H1 (cell line): ENCODE data around the gene PCDH9. TPM values are rescaled to one million over a fixed set of nuclear protein-coding genes. Genes with fewer than 3 reads are reported as not detected.

Source experiments
- CTCF ChIA-PET: fragments of 300-600 bp; sonication (Branson Sonifier 250); formaldehyde crosslinking; loops from one replicate; lab custom pipeline; 2021; ENCODE audit not compliant: partially characterized antibody; lab: Charles Lee
- POLR2A ChIA-PET: fragments of 300-600 bp; sonication (Branson Sonifier 250); formaldehyde crosslinking; loops from one replicate; lab custom pipeline; 2021; ENCODE audit warnings: inconsistent platforms; ENCODE audit not compliant: partially characterized antibody; lab: Charles Lee
- DNase-seq, 2 experiments: peaks; one replicate each; pipeline versions ENCODE4 v3.0.0 to v3.0.0-alpha.2; 2010 to 2022; ENCODE audit warnings: low spot score in 2 of 2, low read depth in 1 of 2, mixed read lengths in 1 of 2
- FAIRE-seq: peaks from 2 replicates; lab custom pipeline; 2011; peaks lifted over from hg19 to GRCh38; lab: Jason Lieb, UNC
- H2AFZ ChIP-seq: 2 replicates; pipeline ENCODE4 v1.8.1; 2012; ENCODE audit warnings: low read length, inconsistent platforms
- H2AK5ac ChIP-seq: 2 replicates; pipeline ENCODE4 v1.6.1; 2013; ENCODE audit warnings: low read depth, low read length
- H2BK120ac ChIP-seq: replicated peaks from 2 replicates; pipeline ENCODE3; 2013; ENCODE audit warnings: low read depth, low read length, inconsistent platforms
- H2BK12ac ChIP-seq: 2 replicates; pipeline ENCODE4 v1.6.1; 2013; ENCODE audit warnings: low read depth, low read length
- H2BK15ac ChIP-seq: 2 replicates; pipeline ENCODE4 v1.6.1; 2013; ENCODE audit warnings: low read length
- H2BK20ac ChIP-seq: 2 replicates; pipeline ENCODE4 v1.6.1; 2013; ENCODE audit warnings: low read length
- H2BK5ac ChIP-seq: 2 replicates; pipeline ENCODE4 v1.6.1; 2013; ENCODE audit warnings: low read depth, low read length
- H3K14ac ChIP-seq: 2 replicates; pipeline ENCODE4 v1.6.1; 2013; ENCODE audit warnings: inconsistent platforms; ENCODE audit not compliant: insufficient read length
- H3K18ac ChIP-seq: 2 replicates; pipeline ENCODE4 v1.6.1; 2013; ENCODE audit warnings: low read length; ENCODE audit errors: extremely low read depth
- H3K23ac ChIP-seq: 2 replicates; pipeline ENCODE4 v1.6.1; 2013; ENCODE audit warnings: inconsistent platforms; ENCODE audit not compliant: insufficient read length
- H3K23me2 ChIP-seq: 2 replicates; pipeline ENCODE4 v1.6.1; 2013; ENCODE audit warnings: low read depth, low read length
- H3K27ac ChIP-seq: 2 replicates; pipeline ENCODE4 v1.6.1; 2011; ENCODE audit warnings: low read depth, low read length, inconsistent platforms
- H3K27me3 ChIP-seq, 4 experiments: replicated peaks in 1 of 4; 1 replicate in 1 of 4; 2 replicates in 3 of 4; pipeline versions ENCODE4 v1.6.1 to v1.8.1; 2011 to 2013; ENCODE audit warnings: low read length in 3 of 4, mild to moderate bottlenecking in 3 of 4, inconsistent platforms in 2 of 4, mixed read lengths in 2 of 4, moderate library complexity in 1 of 4; ENCODE audit not compliant: control insufficient read depth in 3 of 4, insufficient read depth in 3 of 4; ENCODE audit errors: extremely low read depth in 1 of 4
- H3K36me3 ChIP-seq, 4 experiments: 2 replicates each; pipeline versions ENCODE4 v1.6.1 to v1.8.1; 2011 to 2013; ENCODE audit warnings: mild to moderate bottlenecking in 4 of 4, low read length in 3 of 4, moderate library complexity in 2 of 4, control low read depth in 1 of 4, inconsistent platforms in 1 of 4; ENCODE audit not compliant: insufficient read depth in 4 of 4, control insufficient read depth in 2 of 4
- H3K4ac ChIP-seq: replicated peaks from 2 replicates; pipeline ENCODE3; 2013; ENCODE audit warnings: low read length, low read depth, mixed read lengths, inconsistent platforms; ENCODE audit not compliant: insufficient read length
- H3K4me1 ChIP-seq, 4 experiments: replicated peaks in 1 of 4; 1 replicate in 1 of 4; 2 replicates in 3 of 4; pipeline versions ENCODE4 v1.6.1 to v1.8.1; 2011 to 2013; ENCODE audit warnings: low read length in 3 of 4, inconsistent platforms in 2 of 4, mixed read lengths in 1 of 4; ENCODE audit not compliant: insufficient read depth in 4 of 4, control insufficient read depth in 3 of 4
- H3K4me2 ChIP-seq, 2 experiments: 2 replicates each; pipeline versions ENCODE4 v1.6.1 to v1.8.1; 2011 to 2013; ENCODE audit warnings: low read depth in 2 of 2, low read length in 2 of 2, control low read depth in 1 of 2, inconsistent platforms in 1 of 2, mild to moderate bottlenecking in 1 of 2; ENCODE audit not compliant: insufficient read depth in 1 of 2
- H3K4me3 ChIP-seq, 4 experiments: fragments of 200-600, 300-600 bp in 1 of 4; sonication (generic), shearing (Covaris generic), sonication (Bioruptor Twin) in 1 of 4; 2 replicates each; pipeline versions ENCODE4 v1.5.1 to v1.8.1; 2011 to 2016; ENCODE audit warnings: low read length in 4 of 4, low read depth in 3 of 4, control low read depth in 2 of 4, inconsistent platforms in 2 of 4, mild to moderate bottlenecking in 2 of 4, mixed read lengths in 1 of 4, moderate library complexity in 1 of 4; ENCODE audit not compliant: insufficient read depth in 2 of 4; ENCODE audit errors: extremely low read depth in 1 of 4
- H3K56ac ChIP-seq: replicated peaks from 2 replicates; pipeline ENCODE3; 2013; ENCODE audit warnings: low read depth, mild to moderate bottlenecking, mixed read lengths, low read length, inconsistent platforms; ENCODE audit not compliant: insufficient read length
- H3K79me1 ChIP-seq: 2 replicates; pipeline ENCODE4 v1.6.1; 2013; ENCODE audit warnings: low read depth, low read length, control low read depth
- H3K79me2 ChIP-seq, 2 experiments: 2 replicates each; pipeline versions ENCODE4 v1.6.1 to v1.8.1; 2012 to 2013; ENCODE audit warnings: low read length in 2 of 2, mild to moderate bottlenecking in 2 of 2, inconsistent platforms in 1 of 2; ENCODE audit not compliant: insufficient read depth in 2 of 2, control insufficient read depth in 1 of 2
- H3K9ac ChIP-seq, 4 experiments: replicated peaks in 1 of 4; 1 replicate in 1 of 4; 2 replicates in 3 of 4; pipeline versions ENCODE4 v1.6.1 to v1.8.1; 2011 to 2013; ENCODE audit warnings: low read depth in 3 of 4, low read length in 3 of 4, control low read depth in 2 of 4, mild to moderate bottlenecking in 2 of 4, moderate library complexity in 2 of 4, inconsistent platforms in 1 of 4; ENCODE audit errors: extremely low read depth in 1 of 4
- H3K9me3 ChIP-seq, 2 experiments: 2 replicates each; pipeline versions ENCODE4 v1.6.1 to v1.8.1; 2012 to 2013; ENCODE audit warnings: mild to moderate bottlenecking in 2 of 2, moderate library complexity in 2 of 2, control low read depth in 1 of 2, inconsistent platforms in 1 of 2, low read depth in 1 of 2, low read length in 1 of 2, mixed read lengths in 1 of 2; ENCODE audit not compliant: insufficient read depth in 2 of 2
- H4K20me1 ChIP-seq, 2 experiments: replicated peaks in 1 of 2; 2 replicates each; pipeline versions ENCODE3 to v1.8.1; 2011 to 2013; ENCODE audit warnings: inconsistent platforms in 2 of 2, low read length in 2 of 2, mild to moderate bottlenecking in 1 of 2; ENCODE audit not compliant: insufficient read depth in 2 of 2, control insufficient read depth in 1 of 2
- H4K5ac ChIP-seq: 2 replicates; pipeline ENCODE4 v1.6.1; 2013; ENCODE audit warnings: low read length, low read depth, mixed read lengths, inconsistent platforms; ENCODE audit not compliant: insufficient read length
- H4K8ac ChIP-seq: 2 replicates; pipeline ENCODE4 v1.8.0; 2013; ENCODE audit warnings: mild to moderate bottlenecking, moderate library complexity, low read length, inconsistent platforms; ENCODE audit not compliant: insufficient read depth; ENCODE audit errors: extremely low read depth
- H4K91ac ChIP-seq: replicated peaks from 2 replicates; pipeline ENCODE3; 2013; ENCODE audit warnings: low read length, mixed read lengths, inconsistent platforms; ENCODE audit not compliant: insufficient read length
- CEBPB ChIP-seq: IDR thresholded peaks from 2 replicates; pipeline ENCODE4 v1.6.1; 2012; ENCODE audit warnings: low read depth, low read length
- EZH2 ChIP-seq: fragments of 200-600 bp; sonication (generic); IDR thresholded peaks from 2 replicates; pipeline ENCODE4 v1.7.1; 2012; ENCODE audit warnings: low read depth, mild to moderate bottlenecking, moderate library complexity, low read length, inconsistent platforms; ENCODE audit not compliant: severe bottlenecking
- KDM5A ChIP-seq: fragments of 200-600 bp; IDR thresholded peaks from 2 replicates; pipeline ENCODE4 v1.7.1; 2012; ENCODE audit warnings: mild to moderate bottlenecking, low read length, inconsistent platforms, mixed read lengths
- NANOG ChIP-seq: IDR thresholded peaks from 2 replicates; pipeline ENCODE4 v1.6.1; 2011; ENCODE audit warnings: low read length, low read depth, mild to moderate bottlenecking, inconsistent platforms; ENCODE audit not compliant: insufficient read depth, poor library complexity, severe bottlenecking
- whole genome bisulfite sequencing, 2 experiments: shearing (Covaris generic) in 1 of 2; methylation state at CpG; one replicate each; pipeline versions ENCODE4 v1.1.6 to v1.1.7; 2013 to 2015; ENCODE audit warnings: low lambda C conversion rate in 2 of 2, mixed read lengths in 2 of 2, inconsistent platforms in 1 of 2, low coverage in 1 of 2, missing lambda C conversion rate in 1 of 2; ENCODE audit not compliant: insufficient replicate concordance in 2 of 2, insufficient coverage in 1 of 2, insufficient read length in 1 of 2; ENCODE audit errors: extremely low coverage in 1 of 2, missing lambda C conversion rate in 1 of 2; 5-methylcytosine and 5-hydroxymethylcytosine counted together
- polyA plus RNA-seq, 7 experiments: library from polyadenylated mRNA; depleted of rRNA in 3 of 7; stranded (reverse) in 5 of 7; unstranded in 2 of 7; fragments of >200 nt in 5 of 7; fragments of 200-250 nt in 2 of 7; gene quantifications; 1 replicate in 5 of 7; 2 replicates in 1 of 7; 4 replicates in 1 of 7; pipeline versions ENCODE4 v1.2.1 to v1.2.3, GENCODE V29; 2011 to 2013; ENCODE audit warnings: missing spikeins in 2 of 7, mixed read lengths in 2 of 7
- total RNA-seq: library from RNA; stranded (reverse); fragmentation: NEBNext Ultra II Directional; extraction: Animal tissue kit (Norgen Biotek cat#: 25700); gene quantifications from 2 replicates; pipeline ENCODE4 v1.2.1, GENCODE V29; 2021
- TF ChIP-seq, protein P1 (sequence below), 3 experiments: IDR thresholded peaks; 1 replicate in 2 of 3; 2 replicates in 1 of 3; pipeline versions ENCODE4 v1.5.1 to v1.6.1; 2011; ENCODE audit warnings: low read length in 3 of 3, mild to moderate bottlenecking in 3 of 3, inconsistent platforms in 2 of 3, low read depth in 1 of 3, moderate library complexity in 1 of 3; ENCODE audit not compliant: insufficient read depth in 1 of 3; ENCODE audit errors: control extremely low read depth in 1 of 3

PCDH9 gene
- total and polyA plus RNA-seq, 2 of the 8 experiments (the other 6 are each of a cell fraction or from before 2014, with no cell fraction given), result 0.12 to 0.60 TPM

DNA sequence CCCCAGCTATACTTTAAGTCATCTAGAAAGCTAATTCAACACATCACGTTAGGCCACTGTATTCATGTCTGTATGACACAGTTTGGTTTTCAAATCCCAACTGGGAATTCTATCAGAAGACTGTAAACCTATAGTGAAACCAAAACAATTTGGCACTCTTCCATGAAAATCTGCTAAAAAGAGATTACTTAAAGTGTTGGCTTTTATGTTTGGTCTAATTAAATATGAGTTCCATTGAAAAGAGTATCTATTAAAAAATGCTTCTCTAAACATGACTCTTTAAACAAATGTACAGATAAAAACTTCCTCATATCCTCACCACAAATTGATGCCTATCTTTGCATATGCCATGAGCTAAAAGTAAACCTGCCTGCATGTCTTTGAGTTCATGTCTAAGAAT, 25.4 kb downstream of the PCDH9 start:
- H3K23me2 ChIP-seq, result no peaks in the 10 kb centered on the region
- H3K79me1 ChIP-seq, result no peaks in the 10 kb centered on the region
- no peak overlapping the region for H4K8ac ChIP-seq
- H3K9me3 ChIP-seq, result no peaks in the 10 kb centered on the region
- H4K20me1 ChIP-seq, result no peaks in the 10 kb centered on the region
- H2BK5ac ChIP-seq, result no peak overlapping the region
- no peak overlapping the region for H4K5ac ChIP-seq
- H2BK120ac ChIP-seq, result no peak overlapping the region
- no peak overlapping the region for H4K91ac ChIP-seq
- FAIRE-seq (no peak), DNase-seq (no peak)
- ChIA-PET POLR2A (no interaction called here), CTCF (no interaction called here)
- no peak overlapping the region for H2BK15ac ChIP-seq
- no peak overlapping the region for H2AK5ac ChIP-seq
- H3K79me2 ChIP-seq, result no peaks in the 10 kb centered on the region
- WGBS, 2 experiments, result 86% methylated on average over 1 of the region's 1 CpG; no CpG with 5 or more reads in 1 of the 2 experiments
- TF ChIP-seq, protein P1, sequence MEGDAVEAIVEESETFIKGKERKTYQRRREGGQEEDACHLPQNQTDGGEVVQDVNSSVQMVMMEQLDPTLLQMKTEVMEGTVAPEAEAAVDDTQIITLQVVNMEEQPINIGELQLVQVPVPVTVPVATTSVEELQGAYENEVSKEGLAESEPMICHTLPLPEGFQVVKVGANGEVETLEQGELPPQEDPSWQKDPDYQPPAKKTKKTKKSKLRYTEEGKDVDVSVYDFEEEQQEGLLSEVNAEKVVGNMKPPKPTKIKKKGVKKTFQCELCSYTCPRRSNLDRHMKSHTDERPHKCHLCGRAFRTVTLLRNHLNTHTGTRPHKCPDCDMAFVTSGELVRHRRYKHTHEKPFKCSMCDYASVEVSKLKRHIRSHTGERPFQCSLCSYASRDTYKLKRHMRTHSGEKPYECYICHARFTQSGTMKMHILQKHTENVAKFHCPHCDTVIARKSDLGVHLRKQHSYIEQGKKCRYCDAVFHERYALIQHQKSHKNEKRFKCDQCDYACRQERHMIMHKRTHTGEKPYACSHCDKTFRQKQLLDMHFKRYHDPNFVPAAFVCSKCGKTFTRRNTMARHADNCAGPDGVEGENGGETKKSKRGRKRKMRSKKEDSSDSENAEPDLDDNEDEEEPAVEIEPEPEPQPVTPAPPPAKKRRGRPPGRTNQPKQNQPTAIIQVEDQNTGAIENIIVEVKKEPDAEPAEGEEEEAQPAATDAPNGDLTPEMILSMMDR (IDR thresholded peaks at IDR 0.05; ENCODE audit: control extremely low read depth in 1 of 3, insufficient read depth in 1 of 3, low read depth in 1 of 3, low read length in 3 of 3), result no peak
- TF ChIP-seq KDM5A (no peak), NANOG (no peak), CEBPB (no peak), EZH2 (no peak)
- no peak overlapping the region for H3K14ac ChIP-seq
- no peak overlapping the region for H3K4me2 ChIP-seq
- no peak overlapping the region for H3K56ac ChIP-seq
- H3K4me3 ChIP-seq, result no peak overlapping the region
- no peak overlapping the region for H2AFZ ChIP-seq
- H3K4ac ChIP-seq, result no peak overlapping the region
- no peaks in the 10 kb centered on the region for H3K4me1 ChIP-seq
- no peak overlapping the region for H2BK20ac ChIP-seq
- no peaks in the 10 kb centered on the region for H3K27me3 ChIP-seq
- H3K9ac ChIP-seq, result no peak overlapping the region
- no peak overlapping the region for H3K27ac ChIP-seq
- no peak overlapping the region for H2BK12ac ChIP-seq
- H3K18ac ChIP-seq, result no peak overlapping the region
- H3K23ac ChIP-seq, result no peak overlapping the region
- H3K36me3 ChIP-seq, result no peaks in the 10 kb centered on the region
